ENCODE data around the gene ADAM10.
"Not testable (repeated sequence)": the region's sequence is repeated elsewhere in the genome, so short reads cannot be mapped to it uniquely, and the experiment has no call there.

The ADAM10 gene, protein sequence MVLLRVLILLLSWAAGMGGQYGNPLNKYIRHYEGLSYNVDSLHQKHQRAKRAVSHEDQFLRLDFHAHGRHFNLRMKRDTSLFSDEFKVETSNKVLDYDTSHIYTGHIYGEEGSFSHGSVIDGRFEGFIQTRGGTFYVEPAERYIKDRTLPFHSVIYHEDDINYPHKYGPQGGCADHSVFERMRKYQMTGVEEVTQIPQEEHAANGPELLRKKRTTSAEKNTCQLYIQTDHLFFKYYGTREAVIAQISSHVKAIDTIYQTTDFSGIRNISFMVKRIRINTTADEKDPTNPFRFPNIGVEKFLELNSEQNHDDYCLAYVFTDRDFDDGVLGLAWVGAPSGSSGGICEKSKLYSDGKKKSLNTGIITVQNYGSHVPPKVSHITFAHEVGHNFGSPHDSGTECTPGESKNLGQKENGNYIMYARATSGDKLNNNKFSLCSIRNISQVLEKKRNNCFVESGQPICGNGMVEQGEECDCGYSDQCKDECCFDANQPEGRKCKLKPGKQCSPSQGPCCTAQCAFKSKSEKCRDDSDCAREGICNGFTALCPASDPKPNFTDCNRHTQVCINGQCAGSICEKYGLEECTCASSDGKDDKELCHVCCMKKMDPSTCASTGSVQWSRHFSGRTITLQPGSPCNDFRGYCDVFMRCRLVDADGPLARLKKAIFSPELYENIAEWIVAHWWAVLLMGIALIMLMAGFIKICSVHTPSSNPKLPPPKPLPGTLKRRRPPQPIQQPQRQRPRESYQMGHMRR

DNA sequence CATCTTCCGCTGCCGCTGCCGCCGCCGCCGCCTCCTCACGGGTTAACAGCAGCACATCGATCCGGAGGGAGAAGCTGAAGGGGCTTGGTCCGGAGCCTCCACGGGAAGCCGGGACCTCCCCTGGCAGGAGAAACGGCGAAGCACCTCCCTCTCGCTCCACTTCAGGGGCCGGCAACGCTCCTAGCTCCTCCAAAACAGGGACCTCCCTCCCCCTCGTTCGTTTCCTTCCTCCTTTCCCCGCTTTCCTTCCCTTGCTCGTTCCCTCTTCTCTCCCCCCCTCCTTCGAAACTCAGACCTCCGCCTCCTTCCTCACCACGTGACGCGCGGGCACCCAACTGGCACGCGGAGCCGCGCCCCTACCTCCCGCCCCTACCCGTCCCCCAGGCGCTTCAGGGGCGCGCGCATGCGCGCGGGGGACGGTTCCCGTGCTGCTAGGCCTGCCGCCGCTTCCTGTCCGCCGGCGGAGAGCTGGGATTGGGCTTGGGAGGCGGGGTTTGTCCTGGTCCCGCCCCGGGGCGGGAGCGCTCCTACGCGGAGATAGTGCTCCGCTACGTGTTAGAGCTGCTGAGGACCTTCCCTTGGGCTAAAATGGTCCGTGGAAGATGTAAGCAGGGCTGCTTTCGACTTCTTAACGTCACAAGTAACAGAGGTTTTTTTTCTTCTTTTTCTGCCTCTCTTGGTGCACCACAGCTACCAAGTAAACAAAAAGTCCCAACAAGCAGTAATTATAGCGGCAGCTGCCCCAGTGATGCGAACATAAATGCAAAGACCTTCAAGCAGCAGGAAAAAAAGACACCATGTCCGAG, at the start of gene ADAM10:
Gene ADAM10 (minus strand): TSS at position 176 of the 806 bp plus-strand sequence. CDS start 173 bp downstream, at position 3.
- DNase-seq (ENCODE audit: low read depth in 2 of 2), result peak; percentile 98

DNA sequence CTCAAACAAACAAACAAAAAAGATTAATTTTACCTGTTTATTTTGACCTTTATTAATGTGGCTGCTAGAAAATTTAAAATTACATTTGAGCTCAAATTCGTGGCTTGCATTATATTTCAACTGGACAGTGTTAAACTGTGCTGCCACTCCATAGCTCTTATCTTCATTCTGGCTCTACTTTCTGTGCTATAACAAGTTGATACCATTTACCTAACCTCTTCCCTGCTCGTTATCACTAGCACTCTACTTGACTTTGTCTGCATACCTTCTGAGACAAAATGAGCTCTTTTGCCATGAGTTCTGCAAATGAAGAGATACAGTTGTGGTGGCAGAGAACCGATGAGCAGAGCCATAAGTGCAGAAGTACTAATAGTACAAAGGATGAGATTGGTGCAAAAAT, 48.0 kb upstream of the ADAM10 start:
- DNase-seq (ENCODE audit: low read depth in 2 of 2), result no peak

DNA sequence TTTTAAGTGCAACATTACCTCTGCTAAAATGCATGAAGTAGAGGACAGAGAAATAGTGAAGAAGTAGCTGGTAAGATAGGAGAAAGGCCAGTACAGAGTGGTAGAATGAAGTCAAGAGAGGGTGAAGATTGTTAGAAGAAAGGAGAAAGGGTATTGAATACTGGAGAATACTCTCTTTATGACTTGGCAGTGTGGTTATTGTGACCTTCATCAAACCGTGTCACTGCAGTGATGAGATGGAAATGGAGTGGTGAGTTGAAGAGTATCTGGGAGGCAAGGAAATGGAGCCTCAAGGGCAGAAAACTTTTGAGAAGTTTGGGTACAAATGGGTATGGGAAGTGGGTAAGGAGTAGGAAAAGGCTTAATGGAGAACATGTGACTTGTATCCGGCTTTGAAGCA, 46.3 kb upstream of the ADAM10 start:
- DNase-seq (ENCODE audit: low read depth in 2 of 2), result no peak

DNA sequence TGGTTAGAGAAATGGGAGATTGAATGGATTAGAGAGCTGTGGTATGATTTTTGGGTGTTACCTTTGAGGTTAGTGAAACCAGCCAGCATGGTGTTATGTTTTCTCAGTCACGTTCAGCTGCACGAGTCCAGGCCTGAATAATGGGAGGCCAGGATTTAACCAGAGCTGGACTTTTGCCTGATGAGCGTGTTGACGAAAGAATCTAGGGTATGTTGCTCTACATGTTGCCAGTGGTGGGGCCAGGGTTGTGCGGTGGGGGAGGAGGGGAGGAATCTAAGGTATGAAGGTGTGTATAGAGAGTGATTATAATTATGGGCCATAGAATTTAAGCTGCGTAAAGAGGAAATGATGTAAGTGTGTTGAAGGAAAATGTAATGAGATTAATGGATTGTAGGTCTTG, 44.4 kb upstream of the ADAM10 start:
- no peak for DNase-seq (ENCODE audit: low read depth in 2 of 2)

DNA sequence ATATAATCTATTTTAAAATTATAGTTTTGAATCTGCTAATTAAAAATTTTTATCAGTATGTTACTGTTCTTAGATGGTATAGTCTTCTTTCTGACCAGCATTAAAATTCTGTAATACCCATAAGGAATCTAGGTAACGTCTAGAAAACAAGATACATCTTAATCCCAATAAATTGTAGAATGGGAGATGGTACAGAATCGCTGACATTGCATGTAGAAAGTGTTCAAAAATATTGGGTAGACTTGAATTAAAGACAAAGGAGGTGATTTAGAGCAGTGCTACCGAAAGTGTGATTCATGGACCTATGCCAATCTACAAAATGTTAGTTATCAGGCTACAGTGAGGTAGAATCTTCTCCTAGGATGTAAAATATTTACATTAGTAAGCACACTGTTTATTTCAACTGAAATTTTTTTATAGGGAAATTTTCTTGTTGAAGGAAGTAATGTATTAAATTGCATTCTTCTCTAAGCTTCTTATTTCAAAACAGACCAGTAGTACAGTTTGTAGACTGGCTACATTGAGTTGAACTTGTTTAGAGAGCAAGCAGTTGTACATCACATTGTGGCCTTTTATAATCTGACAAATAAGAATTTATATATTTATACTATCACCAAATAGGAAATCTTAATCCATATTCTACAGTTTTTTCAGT, 38.7 kb upstream of the ADAM10 start:
- no peak for DNase-seq (ENCODE audit: low read depth in 2 of 2)

DNA sequence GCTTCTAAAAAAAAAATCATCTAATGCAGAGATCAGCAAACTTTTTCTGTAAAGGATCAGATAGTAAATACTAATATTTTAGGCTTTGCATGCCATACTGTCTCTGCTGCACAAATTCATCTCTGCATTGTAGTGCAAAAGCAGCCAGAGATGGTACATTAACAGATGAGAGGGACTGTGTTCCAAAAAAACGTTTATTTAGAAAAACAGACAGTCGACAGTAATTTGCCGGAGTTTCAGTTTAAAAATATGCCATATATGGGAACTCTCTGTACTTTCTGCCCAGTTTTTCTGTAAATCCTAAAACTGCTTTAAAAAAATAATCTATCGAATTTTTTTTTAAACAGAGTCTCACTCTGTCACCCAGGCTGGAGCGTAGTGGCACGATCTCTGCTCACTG, 35.8 kb upstream of the ADAM10 start:
- no peak for DNase-seq (ENCODE audit: low read depth in 2 of 2)

DNA sequence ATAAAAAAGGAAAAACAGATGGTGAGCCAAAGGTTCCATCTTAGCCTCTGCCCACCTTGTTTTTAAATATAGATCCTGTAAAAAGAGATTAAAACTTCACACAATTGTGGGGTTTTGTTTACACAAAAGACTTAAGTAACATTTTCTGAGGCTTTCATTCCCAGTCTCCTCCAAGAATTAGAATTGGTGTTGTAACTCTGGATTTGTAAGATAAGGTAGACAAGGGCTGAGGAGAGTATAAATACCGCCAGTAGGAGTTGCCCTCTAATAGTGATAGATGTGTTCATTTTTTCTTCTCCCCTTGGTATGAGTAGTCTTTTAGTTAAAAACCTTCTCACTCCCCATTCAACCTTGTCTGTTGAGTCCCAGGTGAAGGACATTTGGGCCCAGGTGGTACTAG, 30.0 kb upstream of the ADAM10 start:
- no peak for DNase-seq (ENCODE audit: low read depth in 2 of 2)

DNA sequence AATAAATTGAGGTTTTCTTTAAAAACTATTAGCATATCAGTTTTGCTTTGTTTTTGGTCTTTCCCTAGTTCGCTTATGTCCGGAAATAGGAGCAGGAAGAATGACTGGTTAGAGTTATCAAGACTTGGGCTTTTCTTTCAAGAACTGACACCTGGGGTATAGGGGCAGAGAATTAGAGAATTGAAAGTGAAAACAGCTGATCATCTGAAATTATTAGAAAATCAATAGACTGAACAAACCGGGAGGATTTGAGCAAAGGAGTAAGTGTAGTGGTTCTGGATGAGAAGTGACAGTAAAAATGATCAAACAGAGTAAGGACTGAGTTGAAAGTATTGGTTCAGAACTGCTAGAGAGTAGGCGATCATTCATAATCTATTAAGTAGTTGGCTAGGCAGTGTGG, 27.6 kb upstream of the ADAM10 start:
- no peak for DNase-seq (ENCODE audit: low read depth in 2 of 2)

DNA sequence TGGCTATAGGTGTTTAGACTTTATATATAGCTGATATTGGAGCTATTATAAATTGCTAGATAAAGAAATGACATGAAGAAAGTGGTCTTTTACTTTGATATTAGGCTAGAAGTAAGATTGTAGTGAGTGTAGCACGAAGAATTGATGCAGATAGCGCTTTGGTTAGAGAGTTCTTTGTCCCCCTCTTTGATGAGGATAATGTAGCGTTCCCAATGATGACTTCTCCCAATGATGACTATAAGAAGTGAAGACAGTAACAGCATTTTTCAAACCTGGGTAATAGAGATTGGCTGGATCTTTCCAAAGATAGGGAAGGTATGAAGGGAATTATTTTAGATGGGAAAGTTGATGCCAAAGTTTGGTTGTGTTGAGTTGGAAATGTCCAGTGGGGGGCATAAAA, 25.9 kb upstream of the ADAM10 start:
- DNase-seq (ENCODE audit: low read depth in 2 of 2), result no peak

DNA sequence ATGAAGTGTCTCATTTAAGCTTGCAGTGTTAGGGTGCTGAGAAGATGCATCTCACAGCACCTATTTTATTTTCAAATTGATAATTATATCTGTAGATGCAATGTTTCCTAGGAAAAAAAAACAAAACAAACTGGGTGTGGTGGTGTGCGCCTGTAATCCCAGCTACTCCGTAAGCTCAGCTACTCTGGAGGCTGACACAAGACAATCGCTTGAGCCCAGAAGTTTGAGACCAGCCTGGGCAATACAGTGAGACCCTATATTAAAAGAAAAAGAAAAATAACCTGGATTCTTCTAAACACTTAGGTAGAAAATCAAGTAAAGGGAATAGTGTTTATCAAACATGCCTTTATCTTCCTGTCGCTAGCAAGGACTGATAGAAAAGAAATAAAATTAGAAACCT, 23.5 kb upstream of the ADAM10 start:
- no peak for DNase-seq (ENCODE audit: low read depth in 2 of 2)

DNA sequence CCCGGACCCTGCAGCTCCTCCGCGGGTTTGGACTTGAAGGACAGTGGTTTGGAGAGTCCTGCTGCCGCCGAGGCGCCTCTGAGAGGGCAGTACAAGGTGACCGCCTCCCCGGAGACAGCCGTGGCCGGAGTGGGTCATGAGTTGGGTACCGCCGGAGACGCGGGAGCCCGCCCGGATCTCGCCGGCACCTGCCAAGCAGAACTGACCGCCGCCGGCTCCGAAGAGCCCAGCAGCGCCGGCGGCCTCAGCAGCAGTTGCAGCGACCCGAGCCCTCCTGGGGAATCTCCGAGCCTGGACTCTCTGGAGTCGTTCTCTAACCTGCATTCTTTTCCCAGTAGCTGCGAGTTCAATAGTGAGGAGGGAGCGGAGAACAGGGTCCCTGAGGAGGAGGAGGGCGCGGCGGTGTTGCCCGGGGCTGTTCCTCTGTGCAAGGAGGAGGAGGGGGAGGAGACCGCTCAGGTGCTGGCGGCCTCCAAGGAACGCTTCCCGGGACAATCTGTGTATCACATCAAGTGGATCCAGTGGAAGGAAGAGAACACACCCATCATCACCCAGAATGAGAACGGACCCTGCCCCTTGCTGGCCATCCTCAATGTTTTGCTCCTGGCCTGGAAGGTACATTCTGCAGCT, 22.2 kb upstream of the ADAM10 start:
- no peak for DNase-seq (ENCODE audit: low read depth in 2 of 2)

DNA sequence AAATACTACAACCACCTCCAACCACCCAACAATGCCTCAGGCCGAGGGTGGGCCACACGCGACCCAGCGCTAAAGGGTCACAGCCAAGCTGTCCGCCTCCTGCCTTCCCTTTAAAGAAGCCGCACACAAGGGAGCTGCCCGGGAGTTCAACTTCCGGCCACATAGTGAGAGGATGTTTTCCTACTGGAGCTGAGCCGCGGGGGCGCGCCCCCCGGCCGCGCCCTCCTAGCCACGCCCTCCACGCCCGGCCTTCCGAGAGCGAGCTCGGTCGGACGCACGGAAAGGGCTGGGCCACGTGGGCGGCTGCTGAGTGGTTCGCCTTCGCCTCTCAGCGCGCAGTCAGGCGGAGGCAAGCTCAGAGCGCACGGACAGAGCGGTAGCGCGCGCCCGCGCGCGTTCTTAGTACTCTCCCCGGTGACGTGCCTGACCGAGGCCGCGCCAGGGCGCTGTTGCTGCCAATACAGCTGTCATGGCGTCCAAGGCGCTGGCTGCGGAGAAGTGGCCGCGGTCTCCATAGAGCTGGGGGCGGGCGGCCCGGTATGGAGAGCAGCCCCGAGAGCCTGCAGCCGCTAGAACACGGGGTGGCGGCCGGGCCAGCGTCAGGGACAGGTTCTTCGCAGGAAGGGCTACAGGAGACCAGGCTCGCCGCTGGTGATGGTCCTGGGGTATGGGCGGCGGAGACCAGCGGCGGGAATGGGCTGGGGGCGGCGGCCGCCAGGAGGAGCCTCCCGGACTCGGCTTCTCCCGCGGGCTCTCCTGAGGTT, 21.5 kb upstream of the ADAM10 start, which contains the start of gene MINDY2:
Gene MINDY2 (plus strand): TSS at position 446 of the 764 bp plus-strand sequence. CDS start 94 bp downstream, at position 540.
- DNase-seq (ENCODE audit: low read depth in 2 of 2), result peak; percentile 86 to 94

DNA sequence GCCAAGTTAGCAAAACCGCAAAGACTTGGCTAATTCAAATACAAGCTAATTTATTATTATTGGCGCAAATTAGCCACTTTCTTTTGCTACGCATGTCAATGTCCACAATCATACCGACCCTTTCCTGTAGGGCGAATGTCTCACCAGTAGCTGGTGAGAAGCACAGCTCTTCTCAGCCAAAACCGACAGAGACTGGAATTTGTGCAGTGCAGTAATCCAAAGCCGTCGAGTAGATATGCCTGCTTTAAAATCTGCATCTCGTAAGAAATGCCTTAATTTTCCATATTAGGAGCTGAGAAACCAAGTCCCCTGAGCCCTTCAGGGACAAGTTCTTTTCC, 21.0 kb upstream of the ADAM10 start:
- DNase-seq (ENCODE audit: low read depth in 2 of 2), result no peak

DNA sequence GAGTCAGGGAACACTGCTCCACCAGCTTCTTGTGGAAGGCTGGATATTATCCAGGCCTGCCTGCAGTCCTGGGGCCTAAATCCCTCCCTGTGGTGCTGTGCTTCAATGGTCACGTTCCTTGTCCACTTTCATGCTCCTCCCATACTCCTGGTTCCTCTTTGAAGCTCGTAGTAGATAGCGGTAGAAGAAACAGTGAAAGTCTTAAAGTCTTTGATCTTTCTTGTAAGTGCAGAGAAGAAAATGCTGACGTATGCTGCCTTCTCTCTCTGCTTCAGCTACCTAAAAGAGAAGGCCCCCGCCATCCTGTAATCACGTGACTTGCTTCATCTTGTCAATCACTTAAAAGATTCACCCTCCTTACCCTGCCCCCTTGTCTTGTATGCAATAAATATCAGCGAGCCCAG, 19.1 kb upstream of the ADAM10 start:
- not testable (repeated sequence) for DNase-seq (ENCODE audit: low read depth in 2 of 2)

DNA sequence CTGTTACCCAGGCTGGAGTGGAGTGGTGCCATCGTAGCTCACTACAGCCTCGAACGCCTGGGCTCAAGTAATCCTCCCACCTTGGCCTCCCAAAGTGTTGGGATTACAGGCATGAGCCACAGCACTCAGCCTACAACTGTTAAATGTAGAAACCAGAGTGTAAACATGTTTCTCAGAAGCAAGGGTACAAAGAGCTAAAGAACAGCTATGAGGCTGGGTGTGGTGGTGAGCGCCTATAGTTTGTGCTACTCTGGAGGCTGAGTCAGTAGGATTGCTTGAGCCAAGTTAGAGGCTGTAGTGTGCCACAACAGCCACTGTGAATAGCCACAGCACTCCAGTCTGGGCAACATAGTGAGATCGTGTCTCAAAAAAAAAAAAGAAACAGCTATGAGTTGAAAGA, 16.8 kb upstream of the ADAM10 start:
- no peak for DNase-seq (ENCODE audit: low read depth in 2 of 2)

DNA sequence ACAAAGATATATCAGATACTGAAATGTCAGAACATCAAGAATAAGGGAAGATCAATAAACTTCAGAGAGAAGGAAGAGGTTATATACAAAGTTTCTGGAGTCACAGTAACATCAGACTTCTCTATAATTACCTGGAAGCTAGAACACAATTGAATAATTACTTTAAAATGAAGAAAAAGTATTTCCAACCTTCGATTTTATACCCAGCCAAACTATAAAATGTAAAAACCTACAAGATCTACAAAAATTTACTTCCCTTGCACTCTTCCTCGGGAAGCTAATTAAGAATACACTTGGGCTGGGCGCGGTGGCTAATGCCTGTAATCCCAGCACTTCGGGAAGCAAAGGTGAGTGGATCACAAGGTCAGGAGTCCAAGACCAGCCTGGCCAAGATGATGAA, 15.0 kb upstream of the ADAM10 start:
- no peak for DNase-seq (ENCODE audit: low read depth in 2 of 2)

DNA sequence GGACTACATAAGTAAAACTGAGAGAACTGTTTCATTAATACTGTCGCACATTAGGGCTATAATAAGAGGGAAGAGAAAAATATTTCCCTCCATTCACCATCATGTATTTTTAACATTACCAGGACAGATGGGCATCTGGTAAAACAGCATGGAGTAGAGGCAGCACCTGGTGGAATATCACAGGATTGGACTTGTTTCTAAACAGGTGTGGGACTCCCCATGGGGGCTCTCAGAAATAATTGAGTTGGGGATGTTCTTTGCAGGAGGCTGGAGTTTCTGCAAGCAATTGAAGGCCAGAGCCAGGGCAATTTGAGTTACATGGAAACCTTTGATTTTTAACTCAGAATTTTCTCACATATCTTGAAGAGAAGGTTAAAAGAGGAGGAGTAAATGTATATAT, 13.2 kb upstream of the ADAM10 start:
- DNase-seq (ENCODE audit: low read depth in 2 of 2), result no peak

DNA sequence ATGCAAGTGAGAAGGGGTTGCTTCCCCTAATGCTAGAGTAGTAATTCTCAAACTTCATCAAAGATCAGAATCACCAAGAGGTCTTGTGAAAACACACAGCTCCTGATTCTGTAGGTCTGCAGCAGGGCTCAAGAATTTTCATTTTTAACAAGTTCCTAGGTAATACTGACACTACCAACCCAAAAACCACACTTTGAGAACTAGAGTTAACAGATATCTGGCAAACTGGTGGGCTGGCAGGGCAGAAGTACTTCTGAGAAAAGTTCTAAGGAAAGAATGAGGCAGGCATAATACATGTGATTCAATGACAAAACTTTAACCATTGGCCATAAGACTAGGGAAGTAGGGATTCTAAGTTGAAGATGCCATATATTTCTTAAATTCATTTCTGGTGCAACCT, 12.8 kb upstream of the ADAM10 start:
- no peak for DNase-seq (ENCODE audit: low read depth in 2 of 2)

DNA sequence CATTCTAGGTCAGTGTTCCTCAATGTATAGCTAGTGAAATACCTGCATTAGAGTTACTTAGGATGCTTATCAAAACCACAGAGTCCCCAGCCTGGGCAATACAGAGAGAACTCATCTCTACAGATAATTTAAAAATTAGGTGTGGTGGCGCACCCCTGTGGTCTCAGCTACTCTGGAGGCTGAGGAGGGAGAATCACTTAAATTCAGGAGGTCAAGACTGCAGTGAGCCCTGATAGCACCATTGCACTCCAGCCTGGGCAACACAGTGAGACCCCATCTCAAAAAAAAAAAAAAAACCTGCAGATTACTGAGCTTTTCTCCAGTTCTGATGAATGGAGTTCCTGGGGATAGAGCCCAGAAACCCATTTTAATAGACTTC, 11.5 kb upstream of the ADAM10 start:
- DNase-seq (ENCODE audit: low read depth in 2 of 2), result no peak

DNA sequence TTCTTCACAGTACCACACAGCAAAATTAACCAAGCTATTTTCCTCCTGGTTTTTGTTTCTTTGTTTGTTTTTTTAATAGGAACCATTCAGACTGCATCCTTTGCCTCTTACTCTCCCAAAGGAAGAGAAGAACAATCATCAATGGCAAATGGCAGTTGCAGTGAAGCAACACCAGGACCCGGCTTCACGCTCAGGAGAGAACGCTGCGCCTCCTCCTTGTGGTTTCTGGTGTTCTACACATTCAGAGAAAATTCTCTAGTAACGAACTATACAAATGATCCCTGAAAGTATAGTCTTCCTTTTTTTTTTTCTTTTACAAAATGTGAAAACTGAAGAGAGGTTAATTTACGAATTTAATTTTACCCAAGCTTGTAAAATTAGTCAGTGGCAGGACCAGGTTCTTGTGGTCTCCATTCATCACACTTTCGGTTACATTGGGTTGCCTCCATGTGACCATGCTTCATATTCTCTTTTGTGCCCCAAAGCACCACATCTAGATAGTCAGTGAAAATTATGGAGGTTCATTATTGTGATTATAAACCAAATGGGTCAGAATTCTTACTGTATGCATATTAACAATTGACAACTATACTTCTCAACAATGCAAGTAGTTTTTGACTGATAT, 11.0 kb upstream of the ADAM10 start:
- DNase-seq (ENCODE audit: low read depth in 2 of 2), result no peak
